RPMI7951 (cell line): ENCODE measurements around the gene PPIC. TPM values are rescaled to one million over a fixed set of nuclear protein-coding genes. Genes with fewer than 3 reads are reported as not detected.

Experiments
- DNase-seq: peaks from one replicate; pipeline ENCODE4 v3.0.0-alpha.2; 2012; ENCODE audit warnings: low read depth
- total RNA-seq: library from RNA; depleted of rRNA; stranded (reverse); fragments of >200 nt; shearing (Covaris generic); gene quantifications from 2 replicates; pipeline ENCODE4 v1.2.3, GENCODE V29; 2014; rRNA removed

Gene PPIC
- total RNA-seq, result 34.0 and 48.2 TPM in 2 replicates

GRCh38 chr5:123036391-123037103 lies at the start of gene PPIC:
TSS of gene PPIC (minus strand) at chr5:123036725. CDS start at chr5:123036625, 100 bp downstream.
- peak; percentile 75 for DNase-seq

- DNase-seq, result no peak
These were observed 49.2 kb upstream of the PPIC start for GRCh38 chr5:123085638-123086286.

GRCh38 chr5:123084730-123085605 lies 48.4 kb upstream of the PPIC start:
- no peak for DNase-seq

- DNase-seq, result no peak
These were observed 46.8 kb upstream of the PPIC start for GRCh38 chr5:123083298-123083697.

GRCh38 chr5:123080215-123080614 lies 43.7 kb upstream of the PPIC start:
- no peak for DNase-seq

GRCh38 chr5:123075521-123076163 lies 39.1 kb upstream of the PPIC start:
- DNase-seq, result no peak

- no peak for DNase-seq
These were observed 31.9 kb upstream of the PPIC start for GRCh38 chr5:123068368-123068938.

- no peak for DNase-seq
These were observed 29.5 kb upstream of the PPIC start for GRCh38 chr5:123066016-123066415.

- no peak for DNase-seq
These were observed 22.9 kb upstream of the PPIC start for GRCh38 chr5:123059455-123059854.

GRCh38 chr5:123051206-123051605 lies 14.7 kb upstream of the PPIC start:
- DNase-seq, result no peak

- DNase-seq, result no peak
These were observed 11.2 kb upstream of the PPIC start for GRCh38 chr5:123047706-123048105.

- DNase-seq, result no peak
These were observed 9.7 kb upstream of the PPIC start for GRCh38 chr5:123046222-123046621.

GRCh38 chr5:123044926-123045617 lies 8.5 kb upstream of the PPIC start:
- DNase-seq, result no peak

GRCh38 chr5:123039673-123040072 lies 3.1 kb upstream of the PPIC start:
- DNase-seq, result no peak

GRCh38 chr5:123037104-123037418 lies 536 bp upstream of the PPIC start:
- no peak for DNase-seq

GRCh38 chr5:123035918-123036390 lies 571 bp downstream of the PPIC start:
- peak; percentile 34 for DNase-seq

- peak; percentile 32 for DNase-seq
These were observed 1.1 kb downstream of the PPIC start for GRCh38 chr5:123035360-123035917.

- no peak for DNase-seq
These were observed 3.3 kb downstream of the PPIC start for GRCh38 chr5:123033157-123033671.

- no peak for DNase-seq
These were observed 8.3 kb downstream of the PPIC start for GRCh38 chr5:123028222-123028621.

GRCh38 chr5:123014689-123015088 lies 21.8 kb downstream of the PPIC start:
- no peak for DNase-seq
